ENCODE results near the gene ZFYVE21. TPM values are rescaled to one million over a fixed set of nuclear protein-coding genes. Genes with fewer than 3 reads are reported as not detected.

The ZFYVE21 gene
- total and polyA plus RNA-seq, 10 donors, result 21.8 to 71.1 (median 46.0) TPM

DNA sequence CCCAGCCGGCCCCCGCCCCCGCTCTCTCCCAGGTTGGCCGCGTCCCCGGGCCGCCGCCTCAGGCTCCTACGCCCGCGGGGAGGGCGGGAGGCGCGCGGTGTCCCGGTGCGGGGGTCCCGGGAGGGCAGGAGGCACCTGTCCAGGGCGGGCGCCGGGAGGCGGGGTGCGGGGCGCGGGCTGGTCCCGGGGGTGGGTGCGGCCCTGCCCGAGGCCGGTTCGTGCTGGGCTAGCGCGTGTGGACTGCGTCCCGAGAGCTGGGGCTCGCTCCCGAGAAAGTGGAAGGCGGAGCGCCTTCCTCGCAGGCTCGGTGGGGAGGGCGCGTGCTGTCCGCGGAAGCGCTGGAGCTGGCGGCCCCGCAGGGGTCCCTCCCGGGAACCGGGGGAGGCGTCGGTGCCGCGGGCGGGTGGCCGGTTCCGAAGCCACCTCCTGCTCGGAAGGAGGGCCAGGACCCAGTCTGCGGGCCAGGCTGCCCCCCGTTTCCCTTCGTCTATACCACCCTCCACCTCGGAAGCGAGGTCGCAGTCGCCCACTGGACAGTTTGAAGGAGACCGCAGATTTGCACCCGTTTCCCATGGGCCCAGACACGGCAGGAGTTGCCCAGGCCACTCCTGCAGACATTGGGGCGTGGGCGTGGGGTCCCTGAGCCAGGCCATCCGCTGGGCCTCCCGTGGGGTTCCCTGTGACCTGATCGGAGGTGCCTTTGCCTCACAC lies 636 bp downstream of the ZFYVE21 start:
- 3 to 8% (median 4%) methylated on average over 24 to 72 of the region's 72 CpGs for WGBS, 5 donors
- H3K36me3 ChIP-seq, result peaks cover 0 to 5% (median 0%) of the 10 kb centered on the region in 6 donors
- no peaks in the 10 kb centered on the region for H3K27me3 ChIP-seq (replicated peaks in 1 of 7)
- peak overlapping the region; percentile 66 to 98 (median 88) for H3K4me3 ChIP-seq
- intact Hi-C loops (cut with DNase I; ENCODE audit: low total_unique reads), result no loop called here
- H3K4me1 ChIP-seq, result peaks cover 27 to 83% (median 65%) of the 10 kb centered on the region in 6 donors
- DNase-seq, result peak; percentile 93
- TF ChIP-seq, protein P1, sequence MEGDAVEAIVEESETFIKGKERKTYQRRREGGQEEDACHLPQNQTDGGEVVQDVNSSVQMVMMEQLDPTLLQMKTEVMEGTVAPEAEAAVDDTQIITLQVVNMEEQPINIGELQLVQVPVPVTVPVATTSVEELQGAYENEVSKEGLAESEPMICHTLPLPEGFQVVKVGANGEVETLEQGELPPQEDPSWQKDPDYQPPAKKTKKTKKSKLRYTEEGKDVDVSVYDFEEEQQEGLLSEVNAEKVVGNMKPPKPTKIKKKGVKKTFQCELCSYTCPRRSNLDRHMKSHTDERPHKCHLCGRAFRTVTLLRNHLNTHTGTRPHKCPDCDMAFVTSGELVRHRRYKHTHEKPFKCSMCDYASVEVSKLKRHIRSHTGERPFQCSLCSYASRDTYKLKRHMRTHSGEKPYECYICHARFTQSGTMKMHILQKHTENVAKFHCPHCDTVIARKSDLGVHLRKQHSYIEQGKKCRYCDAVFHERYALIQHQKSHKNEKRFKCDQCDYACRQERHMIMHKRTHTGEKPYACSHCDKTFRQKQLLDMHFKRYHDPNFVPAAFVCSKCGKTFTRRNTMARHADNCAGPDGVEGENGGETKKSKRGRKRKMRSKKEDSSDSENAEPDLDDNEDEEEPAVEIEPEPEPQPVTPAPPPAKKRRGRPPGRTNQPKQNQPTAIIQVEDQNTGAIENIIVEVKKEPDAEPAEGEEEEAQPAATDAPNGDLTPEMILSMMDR (IDR thresholded peaks at IDR 0.05 in 8 of 11, conservative IDR thresholded peaks at IDR 0.05 in 3 of 11), result no peak
- TF ChIP-seq POLR2AphosphoS5 (IDR thresholded peaks at IDR 0.05) (peak in 1 of 3 donors; percentile 10), POLR2A (IDR thresholded peaks at IDR 0.05) (no peak)
- H3K27ac ChIP-seq, result peak overlapping the region; percentile 67 to 91 (median 80)
- no peaks in the 10 kb centered on the region for H3K9me3 ChIP-seq

DNA sequence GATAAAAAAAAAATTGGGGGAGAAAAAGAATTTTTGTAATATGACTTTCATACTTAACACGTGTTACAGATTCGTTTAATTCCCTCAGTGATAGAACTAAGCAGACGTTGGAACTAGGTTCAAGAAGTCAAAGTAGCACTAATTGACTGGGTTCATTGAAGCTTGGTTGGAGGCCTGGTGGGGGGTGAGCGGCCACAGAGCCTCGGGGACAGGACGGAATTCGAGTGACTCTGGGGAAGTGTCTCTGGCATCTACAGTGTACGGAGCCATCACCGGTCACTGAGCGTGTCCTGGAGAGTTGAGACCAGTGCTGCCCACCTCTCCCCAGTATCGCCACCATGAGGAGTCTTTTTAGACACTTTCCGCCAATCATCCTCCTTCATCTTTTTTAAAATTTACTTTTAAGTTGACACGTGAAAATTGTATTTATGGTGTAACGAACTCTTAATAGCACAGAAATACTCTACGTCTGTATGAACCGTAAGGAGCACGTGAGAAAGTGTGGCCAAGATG lies 1.3 kb downstream of the ZFYVE21 start:
- Histone ChIP-seq H3K36me3 (peaks cover 0 to 8% (median 0%) of the 10 kb centered on the region in 6 donors), H3K27ac (peak overlapping the region in 2 of 8 donors; percentile 80 to 88), H3K9me3 (no peaks in the 10 kb centered on the region), H3K27me3 (replicated peaks in 1 of 7) (no peaks in the 10 kb centered on the region), H3K4me1 (peaks cover 27 to 76% (median 59%) of the 10 kb centered on the region in 6 donors), H3K4me3 (peak overlapping the region in 7 of 8 donors; percentile 80 to 98 (median 90))
- no peak for TF ChIP-seq POLR2A (IDR thresholded peaks at IDR 0.05)
- TF ChIP-seq POLR2AphosphoS5 (IDR thresholded peaks at IDR 0.05), result no peak
- TF ChIP-seq, protein P1 (IDR thresholded peaks at IDR 0.05 in 8 of 11, conservative IDR thresholded peaks at IDR 0.05 in 3 of 11), result no peak
- no peak for DNase-seq
- intact Hi-C loops (cut with DNase I; ENCODE audit: low total_unique reads), result no loop called here
- WGBS, 5 donors, result 76 to 89% (median 85%) methylated on average over 17 of the region's 17 CpGs

DNA sequence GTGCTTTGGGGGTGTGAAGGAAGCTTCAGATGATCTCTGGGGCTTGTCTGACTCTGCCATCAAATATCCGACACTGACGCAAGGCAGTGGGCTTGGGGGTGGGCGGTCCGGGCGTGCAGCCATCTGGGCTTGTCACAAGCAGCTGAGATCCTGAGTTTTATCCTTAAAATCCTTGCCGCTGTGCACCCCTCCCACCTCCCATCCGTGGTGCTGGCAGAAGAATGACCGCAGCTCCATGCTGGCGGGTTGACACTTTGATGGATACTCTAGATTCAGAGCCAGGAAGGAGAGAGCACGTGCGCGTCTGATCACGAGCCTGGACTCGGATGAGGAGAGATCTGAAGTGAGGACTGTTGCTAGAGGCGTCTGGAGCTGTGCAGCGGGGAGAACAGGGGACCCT lies 3.0 kb downstream of the ZFYVE21 start:
- peaks cover 0 to 8% (median 0%) of the 10 kb centered on the region in 6 donors for H3K36me3 ChIP-seq
- no peaks in the 10 kb centered on the region for H3K9me3 ChIP-seq
- intact Hi-C loops (cut with DNase I; ENCODE audit: low total_unique reads), result no loop called here
- no peak overlapping the region for H3K27ac ChIP-seq
- no peak for DNase-seq
- no peaks in the 10 kb centered on the region for H3K27me3 ChIP-seq (replicated peaks in 1 of 7)
- 64 to 85% (median 82%) methylated on average over 16 of the region's 16 CpGs for WGBS, 5 donors
- peaks cover 24 to 70% (median 51%) of the 10 kb centered on the region in 6 donors for H3K4me1 ChIP-seq
- no peak for TF ChIP-seq POLR2A (IDR thresholded peaks at IDR 0.05)
- no peak for TF ChIP-seq POLR2AphosphoS5 (IDR thresholded peaks at IDR 0.05)
- TF ChIP-seq, protein P1 (IDR thresholded peaks at IDR 0.05 in 8 of 11, conservative IDR thresholded peaks at IDR 0.05 in 3 of 11), result no peak
- H3K4me3 ChIP-seq, result no peak overlapping the region

DNA sequence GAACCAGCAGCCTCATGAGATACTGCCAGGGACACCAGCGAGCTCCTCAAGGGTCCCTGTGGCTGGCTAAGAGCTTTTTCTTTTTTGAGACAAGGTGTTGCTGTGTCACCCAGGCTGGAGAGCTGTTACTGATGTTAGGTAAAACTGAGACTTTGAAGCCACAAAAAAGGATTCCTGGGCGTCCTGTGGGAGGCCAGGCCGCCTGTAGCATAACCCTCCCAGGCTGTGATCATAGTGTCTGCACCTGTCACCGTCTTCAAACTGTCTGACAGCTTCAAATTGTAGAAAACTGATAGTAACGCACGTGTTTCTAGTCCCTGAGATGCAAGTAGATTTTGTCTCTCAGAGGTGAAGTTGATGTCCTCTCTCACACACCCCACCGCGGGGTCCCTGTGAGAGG lies 4.1 kb downstream of the ZFYVE21 start:
- no peak for TF ChIP-seq POLR2A (IDR thresholded peaks at IDR 0.05)
- TF ChIP-seq, protein P1 (IDR thresholded peaks at IDR 0.05 in 8 of 11, conservative IDR thresholded peaks at IDR 0.05 in 3 of 11), result no peak
- TF ChIP-seq POLR2AphosphoS5 (IDR thresholded peaks at IDR 0.05), result no peak
- 67 to 88% (median 86%) methylated on average over 8 of the region's 8 CpGs for WGBS, 5 donors
- peaks cover 0 to 13% (median 0%) of the 10 kb centered on the region in 6 donors for H3K36me3 ChIP-seq
- DNase-seq, result no peak
- peaks cover 16 to 70% (median 50%) of the 10 kb centered on the region in 6 donors for H3K4me1 ChIP-seq
- intact Hi-C loops (cut with DNase I; ENCODE audit: low total_unique reads), result no loop called here
- no peaks in the 10 kb centered on the region for H3K9me3 ChIP-seq
- H3K4me3 ChIP-seq, result no peak overlapping the region
- H3K27me3 ChIP-seq (replicated peaks in 1 of 7), result no peaks in the 10 kb centered on the region
- no peak overlapping the region for H3K27ac ChIP-seq

Measured in spleen (tissue), 11 donors.